Neural cell (in vitro differentiated cells): ENCODE results near the gene MICAL2. TPM values are rescaled to one million over a fixed set of nuclear protein-coding genes. Genes with fewer than 3 reads are reported as not detected.

Experiments used
- H2AFZ ChIP-seq: fragments of 200-600, 300-800 bp; sonication (generic), shearing (Covaris generic); 2 replicates; pipeline ENCODE4 v1.6.0; 2014; ENCODE audit warnings: low read depth, mild to moderate bottlenecking, antibody characterized with exemption, low read length, moderate library complexity
- H3F3A ChIP-seq: fragments of 200-600 bp; shearing (Covaris generic); 2 replicates; pipeline ENCODE4 v1.6.1; 2016; ENCODE audit warnings: mild to moderate bottlenecking, moderate library complexity, mixed read lengths, antibody characterized with exemption, low read length; ENCODE audit not compliant: insufficient read depth, poor library complexity, severe bottlenecking
- H3K27ac ChIP-seq: fragments of 200-600, 300-800 bp; sonication (generic), shearing (Covaris generic); 2 replicates; pipeline ENCODE4 v1.5.1; 2014; ENCODE audit warnings: mild to moderate bottlenecking, low read length, moderate library complexity
- H3K27me3 ChIP-seq: fragments of 300-800, 200-600 bp; sonication (generic), shearing (Covaris generic); 2 replicates; pipeline ENCODE4 v1.6.0; 2014; ENCODE audit warnings: mild to moderate bottlenecking, low read depth, low read length, moderate library complexity; ENCODE audit not compliant: insufficient read depth
- H3K36me3 ChIP-seq: fragments of 300-800, 200-600 bp; sonication (generic), shearing (Covaris generic); 2 replicates; pipeline ENCODE4 v1.5.1; 2014; ENCODE audit warnings: mild to moderate bottlenecking, antibody characterized with exemption, low read length, moderate library complexity; ENCODE audit not compliant: insufficient read depth
- H3K4me2 ChIP-seq: fragments of 300-800, 200-600 bp; sonication (generic), shearing (Covaris generic); 2 replicates; pipeline ENCODE4 v1.6.0; 2014; ENCODE audit warnings: mild to moderate bottlenecking, low read length
- H3K4me3 ChIP-seq: fragments of 300-800, 200-600 bp; sonication (generic), shearing (Covaris generic); 2 replicates; pipeline ENCODE4 v1.5.1; 2014; ENCODE audit warnings: mild to moderate bottlenecking, low read length, moderate library complexity
- H3K79me2 ChIP-seq: fragments of 200-600 bp; shearing (Covaris generic); replicated peaks from 2 replicates; pipeline ENCODE4 v1.6.0; 2014; ENCODE audit warnings: mild to moderate bottlenecking, low read length, moderate library complexity; ENCODE audit not compliant: insufficient read depth
- H3K9ac ChIP-seq: fragments of 300-800, 200-600 bp; sonication (generic), shearing (Covaris generic); 2 replicates; pipeline ENCODE4 v1.6.1; 2016; ENCODE audit warnings: mild to moderate bottlenecking, low read length, mixed read lengths
- H3K9me2 ChIP-seq: fragments of 200-600 bp; shearing (Covaris generic); 2 replicates; pipeline ENCODE4 v1.6.1; 2016; ENCODE audit warnings: mild to moderate bottlenecking, low read length, mixed read lengths; ENCODE audit not compliant: insufficient read depth
- H3K9me3 ChIP-seq: fragments of 200-600, 300-800 bp; sonication (generic), shearing (Covaris generic); 2 replicates; pipeline ENCODE4 v1.6.1; 2016; ENCODE audit warnings: mild to moderate bottlenecking, mixed run types, low read length, moderate library complexity, mixed read lengths
- H4K20me1 ChIP-seq: fragments of 200-600 bp; shearing (Covaris generic); 2 replicates; pipeline ENCODE4 v1.6.1; 2016; ENCODE audit warnings: mild to moderate bottlenecking, mixed run types; ENCODE audit not compliant: insufficient read depth
- EP300 ChIP-seq: fragments of 450-650 bp; conservative IDR thresholded peaks from 2 replicates; pipeline ENCODE4 v1.6.1; 2014; ENCODE audit warnings: antibody characterized with exemption, mild to moderate bottlenecking, moderate library complexity; ENCODE audit not compliant: poor library complexity, severe bottlenecking
- EZH2 ChIP-seq: fragments of 200-600, 300-800 bp; shearing (Covaris generic), sonication (generic); IDR thresholded peaks from 2 replicates; pipeline ENCODE4 v1.6.1; 2014; ENCODE audit warnings: antibody characterized with exemption, low read length, borderline replicate concordance, mild to moderate bottlenecking; ENCODE audit not compliant: insufficient read depth, poor library complexity, severe bottlenecking
- MXI1 ChIP-seq: fragments of 450-650 bp; conservative IDR thresholded peaks from 2 replicates; pipeline ENCODE4 v1.6.1; 2014; ENCODE audit warnings: antibody characterized with exemption, mild to moderate bottlenecking; ENCODE audit not compliant: poor library complexity, severe bottlenecking
- POLR2AphosphoS5 ChIP-seq: IDR thresholded peaks from 2 replicates; pipeline ENCODE4 v1.6.1; 2012
- RAD21 ChIP-seq: fragments of 450-650 bp; conservative IDR thresholded peaks from 2 replicates; pipeline ENCODE4 v1.6.1; 2014; ENCODE audit warnings: antibody characterized with exemption, mild to moderate bottlenecking, moderate library complexity
- SMC3 ChIP-seq: fragments of 450-650 bp; conservative IDR thresholded peaks from 2 replicates; pipeline ENCODE4 v1.6.1; 2014; ENCODE audit warnings: antibody characterized with exemption, mild to moderate bottlenecking, moderate library complexity; ENCODE audit not compliant: poor library complexity
- TAF1 ChIP-seq: IDR thresholded peaks from 2 replicates; pipeline ENCODE4 v1.6.1; 2012; ENCODE audit warnings: low read depth
- polyA plus RNA-seq: library from polyadenylated mRNA; depleted of rRNA; stranded (reverse); fragments of >200 nt; gene quantifications from 2 replicates; pipeline ENCODE4 v1.2.3, GENCODE V29; 2014
- TF ChIP-seq, protein P1 (sequence below): fragments of 450-650 bp; IDR thresholded peaks from 2 replicates; pipeline ENCODE4 v1.5.1; 2014; ENCODE audit warnings: antibody characterized with exemption, mild to moderate bottlenecking, moderate library complexity; ENCODE audit not compliant: poor library complexity, severe bottlenecking
- TF ChIP-seq, protein P2 (sequence below): IDR thresholded peaks from 2 replicates; pipeline ENCODE4 v1.6.1; 2012; ENCODE audit warnings: borderline replicate concordance

Gene MICAL2
- polyA plus RNA-seq, 1 donor from 2014 or later: 2.2 TPM

DNA sequence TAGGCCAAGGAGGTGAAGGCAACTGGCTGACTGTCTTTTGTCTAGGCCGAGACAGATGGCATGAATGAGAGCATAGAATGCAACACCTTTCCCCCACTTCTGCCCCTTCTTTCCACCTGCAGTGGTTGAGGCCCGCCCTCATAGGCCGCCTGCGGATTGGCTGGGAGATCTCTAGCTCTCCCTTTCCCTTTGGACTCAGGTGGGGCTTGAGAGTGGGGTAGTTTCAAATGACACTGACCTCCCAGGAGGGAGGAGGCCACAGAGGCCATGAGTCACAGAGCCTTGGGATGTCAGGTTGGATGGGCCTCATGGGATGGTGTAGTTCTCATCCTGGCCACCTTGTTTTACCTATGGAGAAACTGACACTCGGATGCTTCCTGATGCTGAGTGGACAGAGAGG lies 9.1 kb downstream of the MICAL2 start:
- no peak overlapping the region for H3K9ac ChIP-seq
- H4K20me1 ChIP-seq: no peaks in the 10 kb centered on the region

DNA sequence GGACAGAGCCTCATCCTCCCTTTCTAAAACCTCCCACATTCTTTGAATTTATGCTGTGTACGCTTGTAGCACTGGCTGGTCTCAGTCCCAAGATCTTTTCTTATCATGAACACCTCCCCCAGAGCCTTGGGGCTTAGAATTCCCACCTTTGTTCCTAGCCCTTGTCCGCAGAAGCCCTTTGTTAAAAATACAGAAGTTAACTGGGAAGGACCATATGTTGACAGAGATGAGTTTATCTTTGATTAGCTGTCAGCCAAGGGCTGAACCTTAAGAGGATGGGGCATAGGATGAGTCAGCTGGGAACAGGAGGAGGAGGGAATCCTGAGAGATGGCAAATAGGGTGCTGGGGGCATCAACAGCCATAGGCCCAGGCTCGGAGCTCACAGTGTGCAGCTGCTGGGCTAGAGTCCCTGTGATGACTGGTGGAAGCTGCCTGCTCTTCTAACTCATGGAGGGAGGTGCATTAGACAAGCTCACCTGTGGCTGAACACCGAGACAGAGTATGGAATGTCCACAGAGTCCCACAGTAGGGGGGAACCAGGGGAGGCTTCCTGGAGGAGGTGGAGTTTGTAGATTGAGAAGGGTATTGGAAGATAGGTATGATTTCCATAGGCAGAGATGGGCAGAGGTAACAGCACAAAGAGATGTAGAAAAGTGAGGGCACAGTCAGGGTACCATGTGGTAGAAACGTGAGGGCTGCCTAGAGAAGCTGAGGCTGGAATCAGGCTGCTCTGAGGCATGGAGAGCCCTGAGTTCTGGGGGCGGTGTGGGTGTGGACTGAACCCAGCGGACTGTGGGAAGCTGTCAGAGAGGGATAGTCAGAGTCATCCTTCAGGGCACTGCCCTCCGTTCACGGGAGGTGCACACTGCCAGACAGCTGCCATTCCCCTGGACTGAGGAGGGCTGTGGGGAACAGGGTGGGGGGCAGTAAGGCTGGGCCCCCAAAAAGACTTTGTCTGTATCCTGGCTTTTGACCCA lies 9.9 kb downstream of the MICAL2 start:
- Histone ChIP-seq H4K20me1 (no peaks in the 10 kb centered on the region), H3F3A (no peaks in the 10 kb centered on the region), H3K9me3 (no peaks in the 10 kb centered on the region), H3K27me3 (no peaks in the 10 kb centered on the region), H3K4me3 (no peak overlapping the region), H3K9ac (no peak overlapping the region), H3K9me2 (no peaks in the 10 kb centered on the region), H3K79me2 (no peaks in the 10 kb centered on the region), H3K4me2 (no peak overlapping the region), H3K27ac (no peak overlapping the region), H3K36me3 (no peaks in the 10 kb centered on the region), H2AFZ (no peak overlapping the region)
- TF ChIP-seq SMC3 (no peak), TAF1 (no peak), RAD21 (no peak), EZH2 (no peak), POLR2AphosphoS5 (no peak), MXI1 (no peak), EP300 (no peak)
- TF ChIP-seq, protein P1, sequence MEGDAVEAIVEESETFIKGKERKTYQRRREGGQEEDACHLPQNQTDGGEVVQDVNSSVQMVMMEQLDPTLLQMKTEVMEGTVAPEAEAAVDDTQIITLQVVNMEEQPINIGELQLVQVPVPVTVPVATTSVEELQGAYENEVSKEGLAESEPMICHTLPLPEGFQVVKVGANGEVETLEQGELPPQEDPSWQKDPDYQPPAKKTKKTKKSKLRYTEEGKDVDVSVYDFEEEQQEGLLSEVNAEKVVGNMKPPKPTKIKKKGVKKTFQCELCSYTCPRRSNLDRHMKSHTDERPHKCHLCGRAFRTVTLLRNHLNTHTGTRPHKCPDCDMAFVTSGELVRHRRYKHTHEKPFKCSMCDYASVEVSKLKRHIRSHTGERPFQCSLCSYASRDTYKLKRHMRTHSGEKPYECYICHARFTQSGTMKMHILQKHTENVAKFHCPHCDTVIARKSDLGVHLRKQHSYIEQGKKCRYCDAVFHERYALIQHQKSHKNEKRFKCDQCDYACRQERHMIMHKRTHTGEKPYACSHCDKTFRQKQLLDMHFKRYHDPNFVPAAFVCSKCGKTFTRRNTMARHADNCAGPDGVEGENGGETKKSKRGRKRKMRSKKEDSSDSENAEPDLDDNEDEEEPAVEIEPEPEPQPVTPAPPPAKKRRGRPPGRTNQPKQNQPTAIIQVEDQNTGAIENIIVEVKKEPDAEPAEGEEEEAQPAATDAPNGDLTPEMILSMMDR: no peak
- TF ChIP-seq, protein P2, sequence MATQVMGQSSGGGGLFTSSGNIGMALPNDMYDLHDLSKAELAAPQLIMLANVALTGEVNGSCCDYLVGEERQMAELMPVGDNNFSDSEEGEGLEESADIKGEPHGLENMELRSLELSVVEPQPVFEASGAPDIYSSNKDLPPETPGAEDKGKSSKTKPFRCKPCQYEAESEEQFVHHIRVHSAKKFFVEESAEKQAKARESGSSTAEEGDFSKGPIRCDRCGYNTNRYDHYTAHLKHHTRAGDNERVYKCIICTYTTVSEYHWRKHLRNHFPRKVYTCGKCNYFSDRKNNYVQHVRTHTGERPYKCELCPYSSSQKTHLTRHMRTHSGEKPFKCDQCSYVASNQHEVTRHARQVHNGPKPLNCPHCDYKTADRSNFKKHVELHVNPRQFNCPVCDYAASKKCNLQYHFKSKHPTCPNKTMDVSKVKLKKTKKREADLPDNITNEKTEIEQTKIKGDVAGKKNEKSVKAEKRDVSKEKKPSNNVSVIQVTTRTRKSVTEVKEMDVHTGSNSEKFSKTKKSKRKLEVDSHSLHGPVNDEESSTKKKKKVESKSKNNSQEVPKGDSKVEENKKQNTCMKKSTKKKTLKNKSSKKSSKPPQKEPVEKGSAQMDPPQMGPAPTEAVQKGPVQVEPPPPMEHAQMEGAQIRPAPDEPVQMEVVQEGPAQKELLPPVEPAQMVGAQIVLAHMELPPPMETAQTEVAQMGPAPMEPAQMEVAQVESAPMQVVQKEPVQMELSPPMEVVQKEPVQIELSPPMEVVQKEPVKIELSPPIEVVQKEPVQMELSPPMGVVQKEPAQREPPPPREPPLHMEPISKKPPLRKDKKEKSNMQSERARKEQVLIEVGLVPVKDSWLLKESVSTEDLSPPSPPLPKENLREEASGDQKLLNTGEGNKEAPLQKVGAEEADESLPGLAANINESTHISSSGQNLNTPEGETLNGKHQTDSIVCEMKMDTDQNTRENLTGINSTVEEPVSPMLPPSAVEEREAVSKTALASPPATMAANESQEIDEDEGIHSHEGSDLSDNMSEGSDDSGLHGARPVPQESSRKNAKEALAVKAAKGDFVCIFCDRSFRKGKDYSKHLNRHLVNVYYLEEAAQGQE: no peak

More for the DNA sequence above, 9.1 kb downstream of the MICAL2 start:
- Histone ChIP-seq H3K36me3 (no peaks in the 10 kb centered on the region), H3K79me2 (no peaks in the 10 kb centered on the region), H3K27ac (no peak overlapping the region), H3K4me3 (no peak overlapping the region), H2AFZ (no peak overlapping the region), H3K27me3 (no peaks in the 10 kb centered on the region), H3K9me3 (no peaks in the 10 kb centered on the region), H3F3A (no peaks in the 10 kb centered on the region), H3K4me2 (no peak overlapping the region), H3K9me2 (no peaks in the 10 kb centered on the region)
- no peak for TF ChIP-seq EP300
- TF ChIP-seq MXI1: no peak
- no peak for TF ChIP-seq SMC3
- no peak for TF ChIP-seq EZH2
- no peak for TF ChIP-seq POLR2AphosphoS5
